Measurements from ENCODE around the gene PLA2G2E.

The PLA2G2E gene

DNA sequence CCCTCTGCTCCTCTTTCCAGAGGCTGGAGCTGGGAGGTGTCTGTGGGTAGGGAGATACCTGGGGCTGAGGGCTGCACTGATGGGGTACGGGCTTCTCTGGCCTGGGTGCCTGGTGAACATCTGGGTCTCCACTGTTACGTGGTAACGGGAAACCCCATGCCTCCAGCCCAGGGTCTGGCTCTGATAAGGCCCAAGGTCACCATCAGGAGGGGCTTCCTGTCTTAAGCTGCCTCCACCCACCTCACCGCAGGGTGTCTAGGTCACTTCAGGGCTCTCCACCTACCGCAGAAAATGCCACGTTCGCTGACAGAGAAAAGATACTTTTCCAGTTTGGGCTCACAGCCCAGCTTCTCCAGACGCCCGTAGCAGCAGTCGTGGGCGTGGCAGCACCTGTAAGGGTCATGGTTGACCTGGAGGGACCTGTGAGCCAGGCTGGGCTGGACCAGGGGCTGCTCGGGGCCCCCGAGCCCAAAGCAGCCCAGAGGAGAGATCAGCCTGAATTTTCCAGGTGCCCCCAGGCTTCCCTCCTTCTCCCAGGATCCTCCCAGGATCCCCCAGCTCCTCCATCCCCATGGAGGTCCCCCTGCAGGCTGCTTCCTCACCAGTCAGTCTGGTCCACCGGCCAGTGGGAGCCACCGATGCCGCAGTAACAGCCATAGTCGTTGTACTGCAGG, 1.3 kb downstream of the PLA2G2E start:
- Mint-ChIP-seq H3K27ac (no peak overlapping the region), H3K36me3 (ENCODE audit: insufficient read depth) (no peaks in the 10 kb centered on the region), H3K9me3 (no peaks in the 10 kb centered on the region), H3K27me3 (peaks cover 10 to 24% of the 10 kb centered on the region in 2 donors), H3K4me1 (ENCODE audit: low read depth in 2 of 2) (peaks cover 2 to 7% of the 10 kb centered on the region in 2 donors), H3K4me3 (no peak overlapping the region)
- no peak for DNase-seq
- no peak for ATAC-seq (replicated peaks)

GRCh38 chr1:19921310-19921709, 2.1 kb downstream of the PLA2G2E start:
- ATAC-seq (replicated peaks), result no peak
- H3K27ac Mint-ChIP-seq, result no peak overlapping the region
- H3K4me3 Mint-ChIP-seq, result no peak overlapping the region
- peaks cover 2 to 7% of the 10 kb centered on the region in 2 donors for H3K4me1 Mint-ChIP-seq (ENCODE audit: low read depth in 2 of 2)
- DNase-seq, result no peak
- no peaks in the 10 kb centered on the region for H3K9me3 Mint-ChIP-seq
- no peaks in the 10 kb centered on the region for H3K36me3 Mint-ChIP-seq (ENCODE audit: insufficient read depth)
- H3K27me3 Mint-ChIP-seq, result peaks cover 10 to 24% of the 10 kb centered on the region in 2 donors

DNA sequence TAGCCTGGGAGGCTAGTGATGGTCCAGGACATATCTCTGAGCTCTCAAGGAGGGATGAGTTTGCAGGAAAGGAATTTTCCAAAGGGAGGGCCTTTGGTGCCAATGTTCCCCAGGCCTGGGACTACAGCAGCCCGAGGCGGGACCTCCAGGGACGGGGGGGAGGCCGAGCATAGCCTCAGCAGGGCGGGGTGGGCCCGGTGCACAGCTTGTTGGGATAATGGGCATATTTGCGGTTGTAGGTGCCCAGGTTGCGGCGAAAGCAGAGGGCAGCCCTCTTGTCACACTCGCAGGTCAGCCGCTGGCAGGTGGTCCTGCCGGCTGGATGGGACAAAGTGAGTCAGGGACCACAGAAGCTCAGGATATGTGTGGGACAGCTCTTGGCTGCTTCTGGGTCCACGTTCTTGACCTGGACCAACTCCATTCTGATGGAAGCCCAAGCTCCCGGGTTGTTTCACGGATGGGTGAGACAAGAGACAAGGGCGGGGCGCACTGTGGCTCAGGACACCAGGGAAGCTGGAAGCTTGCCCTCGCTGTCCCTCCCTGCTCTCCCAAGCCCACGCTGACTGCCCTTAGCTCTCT, 3.2 kb downstream of the PLA2G2E start:
- Mint-ChIP-seq H3K36me3 (ENCODE audit: insufficient read depth) (peaks cover 3% of the 10 kb centered on the region), H3K27ac (no peak overlapping the region), H3K27me3 (peaks cover 10 to 18% of the 10 kb centered on the region in 2 donors), H3K4me1 (ENCODE audit: low read depth in 2 of 2) (peaks cover 2 to 7% of the 10 kb centered on the region in 2 donors), H3K9me3 (no peaks in the 10 kb centered on the region), H3K4me3 (no peak overlapping the region)
- ATAC-seq (replicated peaks) (no peak), DNase-seq (no peak)

- Mint-ChIP-seq H3K36me3 (ENCODE audit: insufficient read depth) (peaks cover 4% of the 10 kb centered on the region), H3K4me3 (no peak overlapping the region), H3K4me1 (ENCODE audit: low read depth in 2 of 2) (peaks cover 2 to 7% of the 10 kb centered on the region in 2 donors), H3K27ac (no peak overlapping the region), H3K9me3 (no peaks in the 10 kb centered on the region), H3K27me3 (peaks cover 8 to 9% of the 10 kb centered on the region in 2 donors)
- DNase-seq (peak; percentile 79 to 81 (median 81)), ATAC-seq (replicated peaks) (peak; percentile 62)
Observed at GRCh38 chr1:19918057-19918456, 5.4 kb downstream of the PLA2G2E start.

DNA sequence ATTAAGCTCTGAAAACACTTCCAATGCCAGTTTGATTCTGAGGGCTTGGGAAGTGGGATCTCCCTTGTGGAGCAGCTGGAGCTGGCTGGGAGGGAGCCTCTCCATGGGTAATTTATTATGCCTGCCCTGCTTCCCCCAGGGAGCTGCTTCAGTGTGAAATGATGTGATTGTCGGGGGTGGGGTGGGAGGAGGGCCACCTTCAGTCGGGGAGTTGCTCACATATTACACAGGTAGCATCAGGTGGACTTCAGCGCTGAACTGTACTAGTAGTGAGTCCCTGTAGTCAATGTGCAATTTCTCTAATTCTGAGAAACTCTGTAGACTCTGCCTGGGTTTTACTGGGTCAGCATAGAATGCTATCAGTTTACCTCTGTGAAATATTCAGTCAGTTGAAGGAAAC, 12.8 kb downstream of the PLA2G2E start:
- ATAC-seq (replicated peaks), result no peak

GRCh38 chr1:19909971-19910370, 13.4 kb downstream of the PLA2G2E start:
- Mint-ChIP-seq H3K27me3 (no peaks in the 10 kb centered on the region), H3K27ac (peak overlapping the region in 1 of 2 donors; percentile 52), H3K4me1 (ENCODE audit: low read depth in 2 of 2) (no peaks in the 10 kb centered on the region), H3K4me3 (no peak overlapping the region), H3K9me3 (no peaks in the 10 kb centered on the region), H3K36me3 (ENCODE audit: insufficient read depth) (peaks cover 70% of the 10 kb centered on the region)
- no peak for DNase-seq
- no peak for ATAC-seq (replicated peaks)

More for the DNA sequence above, 12.8 kb downstream of the PLA2G2E start:
- H3K27me3 Mint-ChIP-seq, result no peaks in the 10 kb centered on the region
- DNase-seq, result no peak
- H3K27ac Mint-ChIP-seq, result peak overlapping the region in 1 of 2 donors; percentile 52
- no peaks in the 10 kb centered on the region for H3K9me3 Mint-ChIP-seq
- no peak overlapping the region for H3K4me3 Mint-ChIP-seq
- no peaks in the 10 kb centered on the region for H3K4me1 Mint-ChIP-seq (ENCODE audit: low read depth in 2 of 2)
- peaks cover 64% of the 10 kb centered on the region for H3K36me3 Mint-ChIP-seq (ENCODE audit: insufficient read depth)

- Mint-ChIP-seq H3K4me3 (no peak overlapping the region), H3K4me1 (ENCODE audit: low read depth in 2 of 2) (no peaks in the 10 kb centered on the region), H3K9me3 (no peaks in the 10 kb centered on the region), H3K36me3 (ENCODE audit: insufficient read depth) (peaks cover 76% of the 10 kb centered on the region), H3K27ac (peak overlapping the region in 1 of 2 donors; percentile 10), H3K27me3 (no peaks in the 10 kb centered on the region)
- no peak for DNase-seq
- no peak for ATAC-seq (replicated peaks)
Observed at GRCh38 chr1:19909392-19909791, 14.0 kb downstream of the PLA2G2E start.

GRCh38 chr1:19907456-19907855, 16.0 kb downstream of the PLA2G2E start:
- ATAC-seq (replicated peaks), result no peak
- H3K36me3 Mint-ChIP-seq (ENCODE audit: insufficient read depth), result peaks cover 81% of the 10 kb centered on the region
- H3K4me3 Mint-ChIP-seq, result no peak overlapping the region
- no peak overlapping the region for H3K27ac Mint-ChIP-seq
- no peaks in the 10 kb centered on the region for H3K27me3 Mint-ChIP-seq
- no peaks in the 10 kb centered on the region for H3K9me3 Mint-ChIP-seq
- DNase-seq, result no peak
- no peaks in the 10 kb centered on the region for H3K4me1 Mint-ChIP-seq (ENCODE audit: low read depth in 2 of 2)

DNA sequence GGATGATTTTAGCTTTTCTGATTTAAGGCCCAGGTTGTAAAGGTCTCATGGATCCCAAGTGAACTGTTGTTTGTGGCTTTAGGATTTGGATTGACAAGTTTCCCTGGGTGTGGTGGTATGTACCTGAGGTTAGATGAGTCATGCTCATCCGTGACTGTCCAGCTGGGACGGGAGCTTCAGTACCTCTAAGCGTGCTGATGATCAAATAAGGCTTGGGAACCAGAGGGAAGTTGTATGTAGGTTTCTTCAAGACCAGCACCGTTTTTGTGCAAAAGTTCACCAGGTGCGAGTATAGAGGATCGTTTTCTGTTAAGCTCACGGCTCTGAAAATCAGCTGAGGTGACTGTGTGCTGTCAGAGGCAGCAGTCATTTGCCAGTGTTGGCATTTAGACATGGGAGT, 19.8 kb downstream of the PLA2G2E start:
- H3K27ac Mint-ChIP-seq, result no peak overlapping the region
- H3K27me3 Mint-ChIP-seq, result no peaks in the 10 kb centered on the region
- H3K9me3 Mint-ChIP-seq, result no peaks in the 10 kb centered on the region
- no peak overlapping the region for H3K4me3 Mint-ChIP-seq
- DNase-seq, result no peak
- H3K4me1 Mint-ChIP-seq (ENCODE audit: low read depth in 2 of 2), result no peaks in the 10 kb centered on the region
- peaks cover 80% of the 10 kb centered on the region for H3K36me3 Mint-ChIP-seq (ENCODE audit: insufficient read depth)
- ATAC-seq (replicated peaks), result no peak

DNA sequence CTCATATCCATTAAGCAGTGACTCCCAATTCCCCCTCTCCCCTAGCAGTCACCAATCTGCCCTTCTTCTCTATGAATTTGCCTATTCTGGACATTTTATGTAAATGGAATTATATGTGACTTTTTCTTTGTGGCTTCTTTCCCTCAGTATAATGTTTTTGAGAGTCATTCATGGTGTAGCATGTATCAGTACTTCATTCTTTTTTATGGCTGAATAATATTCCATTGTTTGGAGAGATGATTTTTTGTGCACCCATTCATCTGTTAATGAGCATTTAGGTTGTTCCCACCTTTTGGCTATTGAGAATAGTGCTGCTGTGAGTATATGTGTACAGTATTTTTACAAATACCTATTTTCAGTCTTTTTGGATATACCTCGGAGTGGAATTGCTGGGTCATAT, 21.8 kb downstream of the PLA2G2E start:
- DNase-seq, result no peak
- H3K4me1 Mint-ChIP-seq (ENCODE audit: low read depth in 2 of 2), result no peaks in the 10 kb centered on the region
- H3K4me3 Mint-ChIP-seq, result no peak overlapping the region
- no peaks in the 10 kb centered on the region for H3K9me3 Mint-ChIP-seq
- no peak overlapping the region for H3K27ac Mint-ChIP-seq
- no peak for ATAC-seq (replicated peaks)
- H3K36me3 Mint-ChIP-seq (ENCODE audit: insufficient read depth), result peaks cover 81% of the 10 kb centered on the region
- H3K27me3 Mint-ChIP-seq, result no peaks in the 10 kb centered on the region

DNA sequence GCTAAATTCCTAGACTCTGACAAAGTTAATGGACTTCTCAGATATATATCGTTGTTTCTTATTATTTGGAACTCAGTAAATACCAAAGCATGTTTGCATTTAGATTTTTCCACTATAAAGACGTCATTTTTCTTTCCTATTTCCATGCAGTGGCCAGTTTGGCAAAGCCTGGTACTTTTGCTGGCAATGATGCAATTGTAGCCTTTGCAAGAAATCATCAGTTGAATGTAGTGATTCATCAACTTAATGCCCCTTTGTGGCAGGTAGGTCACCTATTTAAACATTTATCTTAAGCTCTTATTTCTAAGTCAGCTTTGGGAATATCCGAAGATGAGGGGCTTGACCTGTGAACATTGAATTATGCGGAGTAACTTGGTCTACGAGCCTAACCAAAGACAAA, 29.2 kb downstream of the PLA2G2E start:
- Mint-ChIP-seq H3K4me1 (ENCODE audit: low read depth in 2 of 2) (peaks cover 12 to 14% of the 10 kb centered on the region in 2 donors), H3K9me3 (no peaks in the 10 kb centered on the region), H3K27ac (no peak overlapping the region), H3K27me3 (no peaks in the 10 kb centered on the region), H3K36me3 (ENCODE audit: insufficient read depth) (peaks cover 48% of the 10 kb centered on the region), H3K4me3 (no peak overlapping the region)
- no peak for ATAC-seq (replicated peaks)
- DNase-seq, result no peak

- Mint-ChIP-seq H3K27me3 (no peaks in the 10 kb centered on the region), H3K4me1 (ENCODE audit: low read depth in 2 of 2) (peaks cover 12 to 14% of the 10 kb centered on the region in 2 donors), H3K36me3 (ENCODE audit: insufficient read depth) (peaks cover 43% of the 10 kb centered on the region), H3K27ac (no peak overlapping the region), H3K9me3 (no peaks in the 10 kb centered on the region), H3K4me3 (no peak overlapping the region)
- ATAC-seq (replicated peaks) (no peak), DNase-seq (no peak)
Observed at GRCh38 chr1:19893687-19894086, 29.7 kb downstream of the PLA2G2E start.

DNA sequence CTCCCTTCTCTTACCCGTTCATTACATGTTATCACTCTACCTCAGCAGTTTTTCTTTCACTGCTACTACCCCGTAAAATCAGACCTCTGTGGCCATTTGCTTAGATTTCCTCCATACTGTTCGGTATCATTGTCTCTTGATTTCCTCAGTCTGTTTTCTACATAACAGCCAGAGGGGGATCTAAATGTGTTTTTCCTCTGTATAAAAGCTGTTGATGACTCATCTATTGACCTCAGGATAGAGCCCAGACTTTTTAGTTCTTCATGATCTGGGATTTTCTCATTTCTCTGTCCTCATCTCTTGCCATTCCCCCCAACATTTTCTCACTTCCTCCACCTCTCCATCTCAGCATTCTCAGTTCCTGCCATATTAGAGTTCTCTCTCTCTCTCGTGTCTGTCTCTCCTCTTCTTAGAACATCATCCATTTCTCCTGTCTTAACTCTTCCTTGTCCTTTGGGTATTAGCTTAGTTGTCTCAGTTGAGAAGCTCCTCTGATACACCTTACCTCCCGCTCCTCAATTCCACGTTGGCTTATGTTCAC, 30.7 kb downstream of the PLA2G2E start:
- no peak for ATAC-seq (replicated peaks)
- H3K36me3 Mint-ChIP-seq (ENCODE audit: insufficient read depth), result peaks cover 33% of the 10 kb centered on the region
- H3K9me3 Mint-ChIP-seq, result no peaks in the 10 kb centered on the region
- H3K4me3 Mint-ChIP-seq, result no peak overlapping the region
- peaks cover 17 to 20% of the 10 kb centered on the region in 2 donors for H3K4me1 Mint-ChIP-seq (ENCODE audit: low read depth in 2 of 2)
- no peaks in the 10 kb centered on the region for H3K27me3 Mint-ChIP-seq
- peak overlapping the region in 1 of 2 donors; percentile 8 for H3K27ac Mint-ChIP-seq
- DNase-seq, result no peak

DNA sequence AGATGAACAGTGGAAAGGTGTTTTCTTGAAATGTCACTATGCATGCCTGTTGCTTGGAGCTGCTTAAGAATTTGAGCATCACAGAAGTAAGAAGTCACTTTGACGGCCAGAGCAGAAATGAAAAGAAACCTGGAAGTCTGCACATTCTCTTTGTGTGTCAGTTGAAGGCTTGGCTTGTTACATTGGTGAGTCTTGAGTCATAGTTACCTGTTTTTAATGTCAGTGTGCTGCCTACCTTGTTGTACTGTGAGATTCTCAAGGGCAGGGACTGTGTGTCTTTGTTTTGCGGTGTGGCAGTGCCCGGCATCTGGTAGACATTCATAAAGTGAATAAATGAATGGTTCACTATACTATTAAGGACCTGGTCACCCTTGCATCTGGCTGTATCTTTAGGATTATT, 31.3 kb downstream of the PLA2G2E start:
- no peak for DNase-seq
- peaks cover 17 to 25% of the 10 kb centered on the region in 2 donors for H3K4me1 Mint-ChIP-seq (ENCODE audit: low read depth in 2 of 2)
- H3K27ac Mint-ChIP-seq, result peak overlapping the region in 1 of 2 donors; percentile 73
- no peak overlapping the region for H3K4me3 Mint-ChIP-seq
- peaks cover 27% of the 10 kb centered on the region for H3K36me3 Mint-ChIP-seq (ENCODE audit: insufficient read depth)
- no peaks in the 10 kb centered on the region for H3K27me3 Mint-ChIP-seq
- ATAC-seq (replicated peaks), result no peak
- no peaks in the 10 kb centered on the region for H3K9me3 Mint-ChIP-seq

Data from effector memory CD8-positive, alpha-beta T cell (primary cell).